Medulla oblongata (tissue), 1 donor: ENCODE data around the gene TAF4B.
A peak's percentile ranks its signal among the peaks of the same experiment; 100 is the strongest.
"Not testable (repeated sequence)": the region's sequence is repeated elsewhere in the genome, so short reads cannot be mapped to it uniquely, and the experiment has no call there.

Source experiments
- DNase-seq: peaks from one replicate; pipeline ENCODE4 v3.0.0-alpha.2; 2015; ENCODE audit errors: extremely low spot score

The TAF4B gene

GRCh38 chr18:26307161-26307773, 81.0 kb downstream of the TAF4B start:
- DNase-seq, result peak; percentile 78

DNA sequence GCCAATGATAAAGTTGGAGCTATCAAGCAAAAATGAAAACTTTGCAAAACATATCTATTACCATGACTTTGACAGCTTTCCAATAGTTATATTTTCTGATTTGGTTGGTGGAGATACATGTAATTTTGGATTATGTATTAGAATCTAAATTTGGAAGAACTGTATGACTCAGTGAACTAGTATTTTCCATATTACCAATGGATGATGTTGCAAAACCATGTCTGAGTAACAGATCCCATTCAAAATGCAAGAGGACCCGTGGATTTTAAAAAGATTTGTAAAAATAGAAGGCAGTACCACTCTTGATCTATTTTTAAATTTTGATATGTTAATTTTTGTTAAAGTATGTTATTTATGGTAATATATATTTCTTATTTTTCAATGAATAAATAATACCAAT, 83.0 kb downstream of the TAF4B start:
- no peak for DNase-seq

- no peak for DNase-seq
Observed at GRCh38 chr18:26312199-26312598, 86.0 kb downstream of the TAF4B start.

DNA sequence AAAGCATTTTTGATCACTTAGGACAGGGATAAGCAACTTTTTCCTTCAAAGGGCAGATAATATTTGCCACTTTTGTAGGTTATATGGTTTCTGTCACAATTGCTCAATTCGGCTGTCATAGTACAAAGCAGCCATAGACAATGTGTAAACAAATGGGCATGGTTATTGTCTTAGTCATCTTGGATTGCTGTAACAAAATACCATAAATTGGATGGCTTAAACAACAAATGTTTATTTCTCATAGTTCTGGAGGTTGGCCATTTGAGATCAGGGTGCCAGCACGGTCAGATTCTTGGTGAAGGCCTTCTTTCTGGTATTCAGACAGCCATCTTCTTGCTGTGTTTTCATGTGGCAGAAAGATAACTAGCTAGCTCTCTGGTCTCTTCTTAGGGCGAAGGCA, 91.2 kb downstream of the TAF4B start:
- no peak for DNase-seq

DNA sequence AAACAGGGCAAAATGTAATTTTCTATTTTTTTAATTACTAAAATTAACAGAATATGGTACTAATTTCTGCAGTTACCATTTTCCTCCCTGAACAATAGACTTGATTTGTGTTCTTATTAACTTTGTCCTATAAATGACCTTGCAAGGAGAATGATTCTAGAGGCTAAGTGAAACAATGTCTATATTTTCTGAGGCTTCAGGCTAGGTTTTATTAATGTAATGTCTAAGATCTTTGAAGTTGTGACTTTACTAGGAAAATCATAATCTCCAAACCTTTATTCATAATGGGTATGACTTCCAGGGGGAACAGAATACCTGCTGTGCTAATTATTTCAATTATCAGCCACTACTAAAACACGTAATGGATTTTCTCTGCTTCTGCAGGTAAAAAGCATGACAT, 94.4 kb downstream of the TAF4B start:
- DNase-seq, result no peak

- DNase-seq, result no peak
Observed at GRCh38 chr18:26322890-26323653, 96.8 kb downstream of the TAF4B start.

- no peak for DNase-seq
Observed at GRCh38 chr18:26325771-26326170, 99.5 kb downstream of the TAF4B start.

- no peak for DNase-seq
Observed at GRCh38 chr18:26327062-26327461, 100.8 kb downstream of the TAF4B start.

GRCh38 chr18:26332991-26333390, 106.7 kb downstream of the TAF4B start:
- no peak for DNase-seq

GRCh38 chr18:26335156-26335555, 108.9 kb downstream of the TAF4B start:
- DNase-seq, result peak; percentile 49

GRCh38 chr18:26335571-26336487, 109.6 kb downstream of the TAF4B start:
- peak; percentile 8 for DNase-seq

DNA sequence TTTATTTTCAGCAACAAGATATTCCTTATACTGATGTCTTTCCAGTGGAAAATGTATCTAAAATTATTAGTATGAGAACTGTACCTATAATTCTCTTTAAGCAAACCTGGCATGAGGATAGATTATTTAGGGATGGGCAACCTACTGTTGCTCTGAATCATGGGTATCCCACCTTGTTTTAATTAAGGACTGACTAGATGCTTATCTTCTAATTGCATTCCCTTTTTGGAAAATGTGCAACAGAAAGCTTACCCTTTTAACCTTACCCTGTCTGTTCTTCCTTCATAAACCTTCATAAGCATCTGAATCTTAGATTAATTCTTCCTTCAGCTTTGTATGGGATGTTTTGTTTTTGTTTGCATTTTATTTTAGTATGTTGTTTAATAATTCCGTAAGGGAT, 110.3 kb downstream of the TAF4B start:
- no peak for DNase-seq

GRCh38 chr18:26342646-26343045, 116.4 kb downstream of the TAF4B start:
- no peak for DNase-seq

DNA sequence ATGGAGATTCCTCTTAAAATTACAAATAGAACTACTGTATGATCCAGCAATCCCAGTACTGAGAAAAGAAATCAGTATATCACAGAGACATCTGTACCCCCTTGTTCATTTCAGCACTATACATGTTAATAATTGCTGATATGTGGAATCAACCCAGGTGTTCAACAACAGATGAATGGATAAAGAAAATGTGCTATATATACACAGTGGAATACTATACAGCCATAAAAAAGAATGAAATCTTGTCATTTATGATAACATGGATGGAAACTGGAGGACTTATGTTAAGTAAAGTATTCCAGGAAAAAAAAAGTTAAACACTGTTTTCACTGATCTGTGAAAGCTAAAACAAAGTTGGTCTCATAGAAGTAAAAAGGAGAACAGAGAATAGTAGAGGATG, 124.7 kb downstream of the TAF4B start:
- DNase-seq, result no peak

- no peak for DNase-seq
Observed at GRCh38 chr18:26356045-26356785, 130.0 kb downstream of the TAF4B start.

DNA sequence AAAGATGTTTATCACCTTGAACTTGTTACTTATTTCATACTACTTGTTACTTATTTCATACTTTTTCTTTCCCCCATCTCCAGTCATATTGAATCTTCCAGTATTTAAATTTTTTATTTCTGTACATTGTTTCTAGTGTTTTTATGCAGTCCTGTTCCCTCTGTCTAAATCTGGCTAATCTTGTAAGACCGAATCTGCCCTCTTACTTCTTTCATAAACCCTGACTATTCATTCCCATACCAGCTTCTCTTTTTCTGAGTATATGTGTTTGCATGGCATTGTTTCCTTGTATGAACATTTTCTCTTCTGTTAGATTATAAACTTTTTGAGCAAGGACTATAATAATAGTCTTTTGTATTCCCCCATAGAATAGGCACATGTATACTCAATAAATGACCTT, 131.7 kb downstream of the TAF4B start:
- no peak for DNase-seq

GRCh38 chr18:26362021-26362420, 135.8 kb downstream of the TAF4B start:
- no peak for DNase-seq

- no peak for DNase-seq
Observed at GRCh38 chr18:26367425-26367824, 141.2 kb downstream of the TAF4B start.

DNA sequence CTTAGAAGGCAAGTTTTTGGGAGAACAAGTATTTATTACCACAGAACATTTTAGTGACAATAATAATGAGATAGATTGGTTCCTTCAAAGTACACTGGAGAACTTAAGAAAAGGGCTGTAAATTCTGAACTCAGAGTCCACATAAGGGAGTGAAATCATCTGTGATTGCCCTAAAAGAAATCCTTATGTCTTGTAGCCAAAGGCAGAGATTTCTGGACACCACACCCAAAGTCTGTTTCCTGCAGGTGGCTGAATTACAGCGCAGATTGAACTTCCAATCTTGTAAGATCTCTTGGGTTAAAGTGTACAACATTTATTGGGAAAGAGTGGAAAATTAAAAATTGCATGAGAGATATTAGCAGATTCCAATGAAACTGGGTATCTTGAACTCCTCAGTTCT, 143.8 kb downstream of the TAF4B start:
- no peak for DNase-seq

GRCh38 chr18:26376105-26376504, 149.9 kb downstream of the TAF4B start:
- DNase-seq, result no peak

DNA sequence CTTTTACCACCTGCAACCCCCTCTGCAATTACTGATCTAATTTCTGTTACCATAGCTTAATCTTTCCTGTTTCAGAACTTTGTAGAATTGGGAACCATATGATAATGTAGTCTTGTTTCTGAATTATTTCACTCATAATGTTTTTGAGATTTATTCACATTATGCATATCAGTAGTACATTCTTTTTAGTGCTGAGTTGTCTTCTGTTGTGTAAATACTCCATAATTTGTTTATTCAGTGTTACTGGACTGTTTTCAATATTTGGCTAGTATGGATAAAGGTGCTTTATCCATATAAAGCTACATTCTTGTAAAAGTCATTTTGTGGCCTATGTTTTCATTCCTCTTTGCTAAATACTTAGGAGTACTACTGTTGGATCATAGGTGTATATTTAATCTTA, 152.5 kb downstream of the TAF4B start:
- no peak for DNase-seq

GRCh38 chr18:26381555-26381954, 155.3 kb downstream of the TAF4B start:
- DNase-seq, result not testable (repeated sequence)
